HG03196 (cell line): ENCODE data around the gene OR4D2.

Experiments used
- ATAC-seq: cut with Tn5 transposase; IDR thresholded peaks from one replicate; pipeline ENCODE4 v1.9.1; 2021; ENCODE audit not compliant: unreplicated experiment

OR4D2 gene

DNA sequence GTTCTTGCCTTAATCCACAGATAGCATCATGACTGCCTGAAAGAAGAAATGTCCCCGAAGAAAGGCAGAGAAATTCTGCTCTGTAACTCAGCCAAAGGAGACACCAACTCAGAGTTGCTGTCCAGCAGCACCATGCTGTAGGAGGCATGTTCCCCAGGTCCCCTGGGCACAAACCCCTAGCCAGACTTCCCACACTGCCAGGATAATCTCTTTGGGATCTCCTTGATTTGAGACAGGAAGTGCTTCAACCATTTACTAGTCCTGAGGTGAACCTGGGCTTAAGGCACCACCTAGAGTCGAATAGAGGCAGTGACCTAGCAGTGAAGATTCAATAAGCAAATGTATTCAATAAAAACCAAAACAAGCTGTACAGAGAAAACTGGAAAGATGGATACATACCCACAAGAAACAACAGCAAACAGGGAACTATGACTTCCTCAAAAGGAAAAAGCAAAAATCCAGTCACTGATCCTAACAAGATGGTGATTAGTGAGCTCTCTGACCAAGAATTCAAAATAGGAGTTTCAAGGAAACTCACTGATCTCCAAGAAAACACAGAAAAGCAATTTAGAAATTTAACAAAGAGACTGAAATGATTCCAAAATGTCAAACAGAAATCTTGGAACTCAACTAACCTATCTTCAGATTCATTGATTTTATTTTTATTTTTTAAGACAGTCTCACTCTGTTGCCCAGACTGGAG is 5.7 kb downstream of the OR4D2 start:
- no peak for ATAC-seq

DNA sequence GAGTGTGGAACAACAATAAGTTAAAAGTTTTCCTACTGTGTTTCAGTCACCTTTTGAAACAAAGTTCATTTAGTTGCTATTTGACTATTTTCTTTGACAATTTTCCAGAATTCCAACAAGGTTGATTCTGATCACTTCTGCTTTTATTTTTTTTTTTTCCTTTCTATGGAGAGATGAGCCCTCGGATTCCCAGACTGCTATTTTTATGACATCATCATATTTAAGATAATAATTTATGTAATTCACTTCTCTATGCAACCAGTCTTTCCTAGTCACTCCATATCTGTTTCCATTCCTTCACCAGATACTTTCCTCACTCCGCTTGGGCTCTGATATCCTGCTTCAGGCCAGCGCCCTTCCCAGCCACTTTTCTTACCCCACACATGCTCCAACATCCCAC is 8.1 kb downstream of the OR4D2 start:
- ATAC-seq: no peak

DNA sequence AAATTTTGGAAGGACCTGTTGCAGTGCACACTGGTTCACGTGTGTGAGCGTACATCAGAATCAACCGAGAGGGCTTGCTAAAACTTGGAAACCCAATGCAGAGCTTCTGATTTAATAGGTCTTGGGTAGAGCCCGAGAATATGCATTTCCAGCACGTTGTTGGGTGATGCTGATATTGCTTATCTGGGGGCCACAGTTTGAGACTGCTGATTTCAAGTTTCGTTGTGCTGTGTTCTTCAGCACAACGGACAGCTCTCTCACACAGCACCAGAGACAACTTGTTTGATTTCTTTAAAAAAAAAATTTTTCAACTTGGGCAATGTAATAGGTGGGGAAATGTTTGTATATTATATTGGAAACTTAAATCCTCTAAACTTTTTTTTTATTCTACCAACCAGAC is 9.4 kb downstream of the OR4D2 start:
- no peak for ATAC-seq

DNA sequence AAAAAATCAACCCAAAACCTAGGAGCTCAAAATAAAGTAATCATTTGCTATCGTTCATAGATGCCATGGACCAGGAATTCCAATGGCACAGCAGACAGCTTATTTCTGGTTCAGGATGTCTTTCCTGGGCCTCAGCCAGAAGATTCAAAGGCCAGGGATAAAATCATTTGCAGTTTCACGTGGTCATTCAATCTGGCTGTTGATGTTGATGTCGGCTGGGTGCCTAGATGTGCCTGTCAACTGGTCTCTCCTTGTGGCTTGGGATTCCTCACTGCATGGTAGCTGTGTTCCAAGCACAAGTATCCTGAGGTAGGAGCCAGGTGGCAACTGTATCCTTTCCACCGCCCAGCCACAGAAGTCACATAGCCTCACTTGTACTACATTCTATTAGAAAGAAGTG is 15.0 kb downstream of the OR4D2 start:
- ATAC-seq: no peak

DNA sequence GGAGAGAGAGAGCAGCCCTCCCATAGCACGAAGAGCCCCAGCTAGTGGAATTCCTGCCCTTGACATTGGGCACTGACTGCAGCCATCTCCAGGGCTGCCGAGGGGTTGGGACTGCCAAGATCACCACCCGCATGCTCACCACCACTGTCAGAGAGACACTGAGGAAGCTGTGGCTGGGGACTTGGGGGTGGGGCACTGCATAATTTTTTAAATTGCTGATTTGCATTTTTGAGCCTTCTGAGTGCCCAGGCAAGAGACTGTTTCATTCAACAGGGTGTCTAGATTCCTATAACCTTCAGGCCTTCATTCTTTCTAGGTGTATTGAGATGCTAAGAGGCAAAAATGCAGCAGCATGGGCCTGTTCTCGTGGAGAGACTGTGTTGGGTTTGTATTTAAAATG is 16.7 kb downstream of the OR4D2 start:
- no peak for ATAC-seq

DNA sequence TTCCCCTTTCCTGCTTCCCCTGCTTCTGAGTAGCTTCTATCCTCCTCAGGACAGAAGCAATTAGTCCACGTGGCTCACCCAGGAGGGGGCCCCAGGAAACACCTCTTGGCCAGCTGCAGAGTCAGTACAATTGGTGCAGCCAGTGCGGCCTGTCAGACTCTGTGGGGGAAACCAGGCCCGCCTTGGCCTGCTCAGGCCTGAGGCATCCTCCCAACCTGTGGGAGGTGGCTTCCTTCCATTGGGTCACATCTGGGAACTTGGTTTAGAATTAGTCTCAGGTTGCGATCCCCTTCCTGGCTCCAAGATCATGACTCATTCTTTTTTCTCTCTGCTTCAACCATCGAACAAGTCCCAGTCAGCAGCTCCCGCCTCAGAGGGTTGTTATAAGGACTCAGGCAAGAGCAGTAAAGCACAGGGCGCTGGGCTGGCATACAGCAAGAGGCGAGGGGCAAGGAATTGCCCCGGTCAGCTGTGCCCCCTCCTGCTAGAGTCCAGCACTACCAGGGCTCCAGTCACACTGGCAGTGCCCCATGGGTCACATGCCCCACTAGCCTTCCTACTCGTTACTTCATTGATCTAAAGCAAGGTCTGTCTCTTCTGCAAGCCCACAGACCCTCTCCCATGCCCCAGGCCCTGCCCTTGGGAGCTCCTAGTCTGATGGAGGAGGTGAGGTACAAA is 17.7 kb downstream of the OR4D2 start:
- ATAC-seq: no peak

DNA sequence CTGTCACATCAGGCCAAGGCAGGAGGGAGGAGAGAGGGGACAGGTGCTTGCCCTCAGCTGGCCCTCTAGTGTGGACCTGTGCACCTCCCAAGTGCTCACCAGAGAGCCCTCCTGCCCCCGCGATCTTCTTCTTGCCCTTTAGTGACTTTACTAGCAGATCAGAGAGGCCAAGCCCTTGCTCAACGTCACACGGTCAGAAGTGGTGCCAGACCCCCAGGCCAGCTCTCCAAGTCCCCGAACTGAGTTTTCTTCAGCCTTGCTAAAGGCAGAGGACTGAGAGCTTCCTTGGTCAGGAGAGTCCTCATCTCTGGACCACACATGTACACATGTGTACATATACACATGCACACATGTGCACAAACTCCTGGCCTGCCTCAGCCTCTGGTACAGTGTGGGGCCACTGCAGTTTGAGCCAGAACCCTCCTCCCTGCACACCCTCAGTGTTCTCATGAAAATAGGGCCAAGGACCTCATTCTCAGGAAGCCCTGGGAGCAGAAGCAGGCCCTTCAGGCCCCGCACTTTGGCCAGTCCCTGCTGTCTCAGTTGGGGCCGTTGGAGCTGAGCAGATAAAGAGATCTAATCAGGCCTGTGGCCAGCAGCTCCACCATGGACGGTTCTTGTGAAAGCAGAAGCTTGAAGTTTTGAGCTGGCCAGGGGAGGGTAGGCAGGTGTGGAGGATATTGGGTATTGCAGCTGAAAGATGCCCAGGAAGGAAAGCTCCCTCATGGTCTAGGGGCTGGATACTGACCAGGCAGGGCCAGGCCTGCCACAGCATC is 18.4 kb downstream of the OR4D2 start:
- ATAC-seq: no peak

DNA sequence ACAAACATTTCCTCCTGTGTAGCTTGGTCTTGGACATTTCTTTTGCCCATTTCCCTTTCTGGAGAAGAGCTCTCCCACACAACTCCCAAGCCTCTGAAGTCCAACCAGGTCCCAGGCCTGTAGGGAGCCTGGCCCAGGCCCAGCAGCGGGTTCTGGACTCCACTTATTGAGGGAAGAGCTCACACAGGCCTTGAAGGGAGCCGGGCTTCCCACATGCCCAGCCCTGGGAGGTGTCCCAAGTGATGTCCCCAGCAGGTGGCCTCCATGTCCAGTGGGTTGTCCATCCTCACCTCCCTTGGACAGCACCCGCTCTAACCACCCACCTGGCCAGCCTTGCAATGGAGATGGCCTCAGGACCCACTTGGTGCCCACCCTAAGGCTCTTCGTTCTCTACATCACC is 19.8 kb downstream of the OR4D2 start:
- no peak for ATAC-seq

DNA sequence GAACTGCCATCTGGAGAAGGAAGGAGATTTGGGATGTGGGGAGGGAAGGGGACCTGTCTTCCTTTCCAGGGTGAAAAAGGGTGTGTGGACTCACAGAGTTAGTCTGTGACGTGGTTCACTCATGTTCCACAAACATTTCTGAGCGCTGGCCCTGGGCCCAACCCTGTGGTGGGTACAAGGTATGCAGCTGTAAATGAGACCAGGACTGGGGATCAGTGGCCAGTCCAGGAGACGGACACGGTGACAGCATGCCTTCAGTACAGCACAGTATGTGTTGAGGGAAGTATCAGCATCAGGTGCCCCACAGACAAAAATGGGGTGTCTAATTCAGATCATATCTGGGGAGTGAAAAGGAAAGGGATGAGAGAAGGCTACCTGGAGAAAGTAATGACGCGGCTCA is 20.3 kb downstream of the OR4D2 start:
- ATAC-seq: no peak

DNA sequence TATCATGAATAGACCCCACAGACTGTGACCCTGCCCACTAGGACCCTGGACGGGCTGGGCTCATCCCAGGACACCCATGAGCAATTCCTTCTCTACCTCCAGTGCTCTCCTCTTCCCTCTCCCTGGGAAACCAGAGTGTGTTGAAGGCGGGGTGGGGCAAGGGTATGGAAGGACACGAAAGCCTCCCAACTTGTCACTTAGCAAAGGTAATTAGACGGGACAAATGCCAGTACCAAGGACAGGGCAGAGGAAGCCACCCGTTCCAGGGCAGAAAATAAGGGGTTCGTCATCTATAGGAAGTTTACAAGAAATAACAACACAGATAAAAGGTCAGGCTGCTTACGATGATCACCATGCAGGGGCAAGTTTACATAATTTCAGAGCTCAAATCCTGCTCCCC is 20.9 kb downstream of the OR4D2 start:
- ATAC-seq: no peak

DNA sequence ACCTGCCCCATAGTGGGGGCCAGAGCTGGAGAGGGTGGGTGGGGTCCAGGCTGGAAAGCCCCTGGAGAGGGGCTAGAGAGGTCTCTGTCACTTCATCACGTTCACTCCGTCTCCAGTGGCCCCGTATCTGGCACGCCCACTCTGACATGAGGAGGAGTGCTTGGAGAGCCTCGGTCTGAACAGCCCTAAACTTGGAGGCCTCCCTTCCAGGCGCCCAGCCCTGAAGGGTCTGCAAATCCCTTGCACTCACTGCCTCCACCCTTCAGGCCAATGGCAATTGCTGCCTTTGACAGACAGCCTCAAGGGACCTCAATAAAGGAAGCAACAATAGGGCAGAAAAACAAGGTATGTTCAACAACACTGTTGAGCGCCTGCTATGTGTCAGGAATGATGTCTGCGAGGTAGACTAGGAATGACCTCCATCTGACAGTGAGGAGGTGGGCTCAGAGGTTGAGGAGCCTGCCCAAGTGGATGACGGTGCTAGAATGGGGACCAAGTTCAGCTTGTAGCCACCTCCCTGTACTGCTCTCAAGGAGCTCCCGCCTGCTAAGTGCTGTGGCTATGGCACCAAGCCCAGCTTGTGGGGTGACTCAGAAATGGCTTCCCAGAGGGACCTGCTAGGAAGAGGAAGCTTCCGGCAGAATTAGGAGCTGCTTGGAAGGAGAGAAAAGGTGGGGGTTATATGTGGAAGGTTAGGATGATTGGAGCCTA is 22.8 kb downstream of the OR4D2 start:
- ATAC-seq: no peak

DNA sequence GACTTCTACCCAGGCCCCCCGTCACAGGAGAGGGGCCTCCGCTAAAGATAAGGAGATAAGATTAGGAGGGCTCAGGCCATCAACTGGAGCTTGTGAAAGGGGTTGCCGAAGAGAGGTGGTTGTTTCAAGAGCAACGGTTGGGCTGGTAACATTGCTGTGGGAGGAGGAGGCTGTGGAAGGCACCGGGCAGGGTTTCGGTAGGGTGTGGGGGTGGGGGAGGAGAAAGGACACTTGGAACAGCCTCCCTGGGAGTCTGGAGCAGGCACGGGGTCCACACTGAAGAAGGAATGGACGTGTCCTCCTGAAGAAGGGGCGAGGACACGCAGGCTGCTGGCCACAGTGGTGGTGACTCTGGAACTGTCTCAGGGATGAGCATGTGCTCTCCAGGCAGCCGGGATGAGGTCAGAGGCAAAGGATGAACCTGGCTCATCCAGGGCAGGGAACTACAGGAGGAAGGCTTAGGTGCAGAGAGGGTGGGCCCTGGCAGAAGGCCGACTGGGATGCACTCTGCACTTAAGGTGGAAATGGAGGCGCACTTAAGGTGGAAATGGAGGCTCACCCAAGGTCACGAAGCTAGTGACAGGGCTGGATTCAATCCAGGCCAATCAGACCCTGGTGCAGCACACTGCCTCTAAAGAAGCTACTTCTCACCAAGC is 24.6 kb downstream of the OR4D2 start:
- no peak for ATAC-seq

DNA sequence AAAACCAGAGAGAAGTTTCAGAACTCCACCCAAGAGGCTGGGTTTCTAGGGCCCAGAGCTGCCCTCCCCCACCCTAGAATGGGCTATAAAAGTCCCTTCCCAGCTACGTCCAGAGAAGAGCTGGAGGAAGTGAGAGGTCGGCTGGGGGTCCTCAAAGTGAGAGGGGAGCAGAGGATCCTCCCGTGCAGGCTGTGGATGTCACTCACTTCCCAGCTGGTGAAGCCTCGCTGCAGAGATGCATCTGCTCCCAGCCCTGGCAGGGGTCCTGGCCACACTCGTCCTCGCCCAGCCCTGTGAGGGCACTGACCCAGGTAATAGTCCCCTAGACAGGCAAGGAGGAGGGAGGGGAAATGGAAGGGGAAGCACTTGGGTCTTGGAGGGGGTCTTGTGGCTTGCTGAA is 25.8 kb downstream of the OR4D2 start, which contains the start of gene EPX:
Gene EPX (plus strand): TSS at position 115 of the 400 bp plus-strand sequence. CDS start 121 bp downstream, at position 236.
- no peak for ATAC-seq

DNA sequence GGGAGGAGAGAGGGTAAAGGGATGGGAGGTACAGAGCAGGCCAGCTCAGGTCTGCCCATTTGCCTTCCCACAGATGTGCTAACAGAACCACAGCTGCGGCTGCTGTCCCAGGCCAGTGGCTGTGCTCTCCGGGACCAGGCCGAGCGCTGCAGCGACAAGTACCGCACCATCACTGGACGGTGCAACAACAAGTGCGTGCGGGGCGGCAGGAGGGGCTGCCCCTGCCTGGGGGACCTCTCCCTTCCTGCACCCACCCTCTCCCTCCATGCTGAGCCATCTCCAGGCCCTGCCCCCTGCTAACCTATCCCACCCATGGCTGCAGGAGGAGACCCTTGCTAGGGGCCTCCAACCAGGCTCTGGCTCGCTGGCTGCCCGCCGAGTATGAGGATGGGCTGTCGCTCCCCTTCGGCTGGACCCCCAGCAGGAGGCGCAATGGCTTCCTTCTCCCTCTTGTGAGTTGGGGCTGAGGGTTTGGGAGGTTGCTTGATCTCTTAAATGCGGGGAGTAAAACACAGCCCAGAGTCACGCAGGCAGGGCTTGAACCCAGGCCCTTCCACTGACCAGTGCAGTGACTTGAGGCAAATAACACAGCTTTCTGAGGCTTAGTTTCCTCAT is 27.0 kb downstream of the OR4D2 start:
- no peak for ATAC-seq

DNA sequence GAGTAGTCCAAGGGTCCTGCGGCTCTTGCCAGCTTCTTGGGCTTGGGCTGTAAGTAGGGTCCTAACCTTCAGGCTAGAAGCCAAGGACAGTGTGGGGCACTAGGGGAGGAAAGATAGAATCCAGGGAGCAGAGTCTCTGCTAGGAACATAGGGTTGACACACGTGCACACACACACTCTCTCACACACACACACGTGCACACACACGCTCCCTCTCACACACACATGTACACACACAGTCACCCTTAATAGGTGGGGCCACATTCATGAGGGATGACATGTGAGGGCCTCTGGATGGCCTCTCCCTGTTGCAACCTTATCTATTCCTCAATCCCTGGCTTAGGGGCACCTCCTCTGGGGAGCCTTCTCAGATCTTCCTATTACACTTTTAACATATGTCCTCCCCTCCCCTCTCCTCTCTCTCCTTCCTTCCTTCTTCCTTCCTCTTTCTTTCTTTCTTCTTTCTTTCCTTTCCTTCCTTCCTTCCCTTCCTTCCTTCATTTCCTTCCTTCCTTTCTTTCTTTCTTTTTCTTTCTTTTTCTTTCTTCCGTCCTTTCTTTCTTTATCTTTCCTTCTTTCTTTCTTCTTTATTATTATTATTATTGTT is 28.8 kb downstream of the OR4D2 start:
- no peak for ATAC-seq

DNA sequence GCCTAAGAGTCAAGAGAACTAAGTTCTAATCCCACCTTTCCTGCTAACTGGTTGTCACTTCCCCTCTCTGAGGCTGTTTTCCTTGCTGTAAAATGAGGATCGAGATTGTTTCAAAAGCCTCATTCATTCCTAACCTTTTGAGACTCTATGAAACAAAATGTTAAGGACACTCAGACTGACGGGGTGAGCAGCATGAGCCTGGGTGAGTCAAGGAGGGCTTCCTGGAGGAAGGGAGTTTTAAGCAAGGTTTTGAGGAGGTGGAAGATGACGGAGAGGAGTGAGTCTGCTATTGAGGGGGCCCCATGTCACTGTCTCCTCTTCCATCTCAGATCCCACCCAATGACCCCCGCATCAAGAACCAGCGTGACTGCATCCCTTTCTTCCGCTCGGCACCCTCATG is 29.8 kb downstream of the OR4D2 start:
- no peak for ATAC-seq

DNA sequence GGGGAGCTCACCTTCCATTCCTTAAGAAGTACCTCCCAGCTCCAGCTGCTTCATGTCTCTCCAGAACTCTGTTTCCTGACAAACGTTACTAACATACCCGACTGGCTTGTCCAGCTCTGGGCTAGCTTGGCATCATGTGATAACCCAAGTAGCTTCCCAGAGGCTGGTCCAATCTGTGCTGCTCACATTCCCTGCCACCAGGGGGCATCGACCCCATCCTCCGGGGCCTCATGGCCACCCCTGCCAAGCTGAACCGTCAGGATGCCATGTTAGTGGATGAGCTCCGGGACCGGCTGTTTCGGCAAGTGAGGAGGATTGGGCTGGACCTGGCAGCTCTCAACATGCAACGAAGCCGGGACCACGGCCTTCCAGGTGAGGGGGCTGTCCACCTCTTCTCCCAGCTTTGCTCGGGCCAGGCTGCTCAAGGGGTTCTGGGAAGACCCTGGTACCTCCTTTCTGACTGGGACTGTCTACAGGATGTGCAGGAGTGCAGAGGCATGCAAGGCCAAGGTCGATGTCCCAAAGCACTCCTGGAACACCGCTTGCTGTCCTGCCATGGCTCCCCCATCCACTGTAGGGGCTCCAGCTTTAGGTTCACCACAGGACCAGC is 33.3 kb downstream of the OR4D2 start:
- no peak for ATAC-seq

DNA sequence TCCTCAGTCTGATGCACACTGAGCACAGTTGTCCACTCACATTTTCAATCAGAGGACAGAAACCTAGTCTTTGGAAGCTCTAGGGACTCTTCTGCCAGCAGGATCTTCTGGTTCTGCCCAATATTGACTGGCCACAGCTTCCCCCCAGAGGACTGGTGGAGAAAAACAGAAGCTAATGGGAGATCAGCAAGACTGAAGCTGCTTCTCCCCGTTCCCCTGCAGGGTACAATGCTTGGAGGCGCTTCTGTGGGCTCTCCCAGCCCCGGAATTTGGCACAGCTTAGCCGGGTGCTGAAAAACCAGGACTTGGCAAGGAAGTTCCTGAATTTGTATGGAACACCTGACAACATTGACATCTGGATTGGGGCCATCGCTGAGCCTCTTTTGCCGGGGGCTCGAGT is 36.1 kb downstream of the OR4D2 start:
- no peak for ATAC-seq

DNA sequence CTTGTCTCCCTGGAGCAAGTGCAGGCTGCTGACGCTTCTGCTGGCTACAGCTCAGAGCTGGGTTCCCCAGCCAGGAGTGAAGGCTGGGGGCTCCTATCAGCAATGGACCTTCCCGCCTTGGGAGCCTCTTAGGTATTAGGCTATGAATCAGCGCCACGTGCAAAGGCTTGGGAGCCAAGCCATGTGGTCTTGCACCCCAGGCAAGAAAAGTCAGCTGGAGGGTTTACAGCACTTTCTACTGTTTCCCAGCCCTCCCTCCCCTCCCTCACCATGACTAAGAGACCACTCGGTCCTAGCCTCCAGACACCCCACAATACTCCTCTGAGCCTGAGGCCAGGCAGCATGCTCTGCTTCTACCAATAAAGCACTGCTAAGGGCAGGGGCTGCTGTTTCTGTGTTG is 38.0 kb downstream of the OR4D2 start:
- ATAC-seq: no peak

DNA sequence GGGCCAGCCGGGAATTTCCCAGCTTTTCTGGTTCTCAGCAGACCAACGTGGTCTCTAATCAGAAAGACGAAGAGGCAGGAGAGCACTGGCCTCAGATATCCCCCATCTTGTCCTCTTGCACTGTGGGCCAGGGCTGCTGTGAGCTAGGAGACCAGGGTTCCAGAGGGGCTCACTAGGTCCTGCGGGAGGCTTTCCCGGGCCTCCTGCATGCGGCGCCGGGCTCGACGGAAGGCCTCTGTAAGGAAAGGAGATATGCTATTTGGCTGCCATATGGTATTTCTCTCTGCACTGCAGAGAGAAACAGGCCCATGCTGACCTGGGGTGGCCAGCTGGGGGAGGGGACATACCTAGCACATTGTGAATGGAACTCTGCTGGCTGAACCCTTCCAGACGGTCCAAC is 39.2 kb downstream of the OR4D2 start:
- ATAC-seq: no peak
